Smooth muscle cell (in vitro differentiated cells): Measurements from ENCODE around the gene METTL18. TPM values are rescaled to one million over a fixed set of nuclear protein-coding genes. Genes with fewer than 3 reads are reported as not detected.

Source experiments
- DNase-seq: peaks from one replicate; lab custom pipeline; 2025; ENCODE audit not compliant: unreplicated experiment; lab: John Stamatoyannopoulos, UW
- H2AFZ ChIP-seq: fragments of 200-600 bp; sonication (generic); 2 replicates; pipeline ENCODE4 v1.6.0; 2016; ENCODE audit warnings: antibody characterized with exemption, low read depth, mild to moderate bottlenecking
- H3F3A ChIP-seq: fragments of 200-600 bp; sonication (generic); 2 replicates; pipeline ENCODE4 v1.6.0; 2017; ENCODE audit warnings: antibody characterized with exemption, low read depth
- H3K27ac ChIP-seq: fragments of 200-600 bp; sonication (generic); 2 replicates; pipeline ENCODE4 v1.5.1; 2016; ENCODE audit warnings: low read depth, mild to moderate bottlenecking
- H3K27me3 ChIP-seq: fragments of 200-600 bp; sonication (generic); 2 replicates; pipeline ENCODE4 v1.6.1; 2016; ENCODE audit warnings: low read depth, mild to moderate bottlenecking
- H3K36me3 ChIP-seq: fragments of 200-600 bp; sonication (generic); 2 replicates; pipeline ENCODE4 v1.5.1; 2016; ENCODE audit warnings: low read depth
- H3K4me1 ChIP-seq: fragments of 200-600 bp; sonication (generic); 2 replicates; pipeline ENCODE4 v1.5.1; 2016; ENCODE audit warnings: low read depth
- H3K4me2 ChIP-seq: fragments of 200-600 bp; sonication (generic); 2 replicates; pipeline ENCODE4 v1.6.0; 2016; ENCODE audit warnings: mild to moderate bottlenecking
- H3K4me3 ChIP-seq: fragments of 200-600 bp; sonication (generic); 2 replicates; pipeline ENCODE4 v1.5.1; 2016; ENCODE audit warnings: mild to moderate bottlenecking
- H3K79me2 ChIP-seq: fragments of 200-600 bp; sonication (generic); 2 replicates; pipeline ENCODE4 v1.6.0; 2016; ENCODE audit warnings: low read depth, mild to moderate bottlenecking
- H3K9ac ChIP-seq: fragments of 200-600 bp; sonication (generic); 2 replicates; pipeline ENCODE4 v1.6.0; 2016; ENCODE audit warnings: low read depth
- H3K9me3 ChIP-seq: fragments of 200-600 bp; sonication (generic); replicated peaks from 2 replicates; pipeline ENCODE4 v1.5.1; 2016; ENCODE audit warnings: low read depth
- H4K20me1 ChIP-seq: fragments of 200-600 bp; sonication (generic); 2 replicates; pipeline ENCODE4 v1.6.0; 2016; ENCODE audit warnings: low read depth
- WGBS: methylation state at CpG from one replicate; pipeline ENCODE4 v1.1.7; 2016; ENCODE audit warnings: low lambda C conversion rate; 5-methylcytosine and 5-hydroxymethylcytosine counted together
- polyA plus RNA-seq: library from polyadenylated mRNA; unstranded; fragments of >200 nt; fragmentation: Nextera tagmentation; extraction: Ambion mirVana; gene quantifications from 2 replicates; pipeline ENCODE4 v1.2.1, GENCODE V29; 2016
- total RNA-seq: library from RNA; depleted of rRNA; stranded (reverse); fragments of >200 nt; gene quantifications from 2 replicates; pipeline ENCODE4 v1.2.3, GENCODE V29; 2014
- TF ChIP-seq, protein P1 (sequence below): fragments of 200-600 bp; sonication (generic); IDR thresholded peaks from 2 replicates; pipeline ENCODE4 v1.5.1; 2017; ENCODE audit warnings: borderline replicate concordance, mild to moderate bottlenecking, antibody characterized with exemption; ENCODE audit not compliant: insufficient read depth, poor library complexity, severe bottlenecking

METTL18 gene
- total and polyA plus RNA-seq, 2 experiments from 2014 or later = 5.2 to 6.1 TPM

DNA sequence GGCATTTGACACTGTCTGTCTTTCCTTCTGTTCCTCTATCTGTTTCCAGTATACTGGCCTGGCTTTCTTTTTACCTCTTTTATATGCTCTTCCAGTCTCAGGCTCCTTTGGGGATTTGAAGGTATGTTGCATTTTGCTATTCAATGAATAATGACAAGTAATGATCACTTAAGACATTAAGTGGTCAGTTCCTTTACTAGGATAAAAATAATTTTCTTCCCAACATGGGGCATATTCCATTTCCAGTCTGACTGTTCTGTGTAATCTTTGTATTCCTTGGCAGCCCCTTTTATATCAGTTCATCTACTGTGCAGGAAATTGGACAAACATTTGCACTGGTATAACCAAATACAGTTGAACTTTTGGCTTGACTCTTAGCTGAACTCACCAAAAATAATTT, 15.6 kb downstream of the METTL18 start:
- Histone ChIP-seq H3K4me1 (no peaks in the 10 kb centered on the region), H3K36me3 (no peaks in the 10 kb centered on the region), H3K27me3 (no peaks in the 10 kb centered on the region), H3K9me3 (no peaks in the 10 kb centered on the region), H3K4me3 (no peak overlapping the region), H3K79me2 (no peaks in the 10 kb centered on the region), H3K4me2 (no peak overlapping the region), H3K27ac (peak overlapping the region; percentile 89), H3F3A (no peaks in the 10 kb centered on the region), H3K9ac (no peak overlapping the region), H4K20me1 (no peaks in the 10 kb centered on the region), H2AFZ (no peak overlapping the region)
- DNase-seq = no peak
- TF ChIP-seq, protein P1, sequence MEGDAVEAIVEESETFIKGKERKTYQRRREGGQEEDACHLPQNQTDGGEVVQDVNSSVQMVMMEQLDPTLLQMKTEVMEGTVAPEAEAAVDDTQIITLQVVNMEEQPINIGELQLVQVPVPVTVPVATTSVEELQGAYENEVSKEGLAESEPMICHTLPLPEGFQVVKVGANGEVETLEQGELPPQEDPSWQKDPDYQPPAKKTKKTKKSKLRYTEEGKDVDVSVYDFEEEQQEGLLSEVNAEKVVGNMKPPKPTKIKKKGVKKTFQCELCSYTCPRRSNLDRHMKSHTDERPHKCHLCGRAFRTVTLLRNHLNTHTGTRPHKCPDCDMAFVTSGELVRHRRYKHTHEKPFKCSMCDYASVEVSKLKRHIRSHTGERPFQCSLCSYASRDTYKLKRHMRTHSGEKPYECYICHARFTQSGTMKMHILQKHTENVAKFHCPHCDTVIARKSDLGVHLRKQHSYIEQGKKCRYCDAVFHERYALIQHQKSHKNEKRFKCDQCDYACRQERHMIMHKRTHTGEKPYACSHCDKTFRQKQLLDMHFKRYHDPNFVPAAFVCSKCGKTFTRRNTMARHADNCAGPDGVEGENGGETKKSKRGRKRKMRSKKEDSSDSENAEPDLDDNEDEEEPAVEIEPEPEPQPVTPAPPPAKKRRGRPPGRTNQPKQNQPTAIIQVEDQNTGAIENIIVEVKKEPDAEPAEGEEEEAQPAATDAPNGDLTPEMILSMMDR = no peak

- Histone ChIP-seq H3K9ac (no peak overlapping the region), H4K20me1 (no peaks in the 10 kb centered on the region), H3K79me2 (no peaks in the 10 kb centered on the region), H3K27ac (no peak overlapping the region), H3K27me3 (peaks cover 21% of the 10 kb centered on the region), H3K4me1 (no peaks in the 10 kb centered on the region), H2AFZ (no peak overlapping the region), H3K9me3 (no peaks in the 10 kb centered on the region), H3K4me2 (no peak overlapping the region), H3K4me3 (no peak overlapping the region), H3K36me3 (no peaks in the 10 kb centered on the region), H3F3A (no peaks in the 10 kb centered on the region)
- no peak for DNase-seq
- 44% methylated on average over 3 of the region's 3 CpGs for WGBS
- TF ChIP-seq, protein P1 = no peak
Measured at GRCh38 chr1:169776440-169776839, 18.3 kb downstream of the METTL18 start.

DNA sequence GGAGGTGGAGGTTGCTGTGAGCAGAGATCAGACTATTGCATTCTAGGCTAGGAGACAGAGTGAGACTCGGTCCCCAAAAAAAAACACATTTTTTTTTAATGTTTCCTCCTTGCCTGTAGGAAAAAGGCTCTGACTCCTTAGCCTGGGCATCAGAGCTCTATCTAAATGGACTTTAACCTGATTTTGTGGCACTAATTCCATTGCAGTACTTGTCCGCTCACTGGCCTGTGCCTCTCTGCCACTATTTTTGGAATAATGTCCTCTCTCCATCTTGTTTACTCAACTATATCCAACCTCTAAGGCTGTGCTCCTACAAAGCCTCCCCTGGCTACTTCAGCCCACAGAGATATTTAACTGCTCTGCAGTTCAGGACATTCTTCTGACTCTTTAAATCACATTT, 26.5 kb downstream of the METTL18 start:
- no peaks in the 10 kb centered on the region for H3K9me3 ChIP-seq
- 95% methylated on average over 2 of the region's 2 CpGs for WGBS

More for the DNA sequence above, 26.5 kb downstream of the METTL18 start:
- H3K27me3 ChIP-seq = peaks cover 42% of the 10 kb centered on the region
- H3K4me1 ChIP-seq = no peaks in the 10 kb centered on the region
- TF ChIP-seq, protein P1 = no peak
- no peak overlapping the region for H3K4me2 ChIP-seq
- H3K4me3 ChIP-seq = no peak overlapping the region
- H3K79me2 ChIP-seq = no peaks in the 10 kb centered on the region
- no peak for DNase-seq
- no peak overlapping the region for H3K27ac ChIP-seq
- no peak overlapping the region for H3K9ac ChIP-seq
- H3F3A ChIP-seq = no peaks in the 10 kb centered on the region
- H3K36me3 ChIP-seq = no peaks in the 10 kb centered on the region
- H2AFZ ChIP-seq = no peak overlapping the region
- H4K20me1 ChIP-seq = no peaks in the 10 kb centered on the region
